HEK293T (cell line): Measurements from ENCODE around the gene ZNF768.

ENCODE experiments used
- ELF4 ChIP-seq: fragments of 450-650 bp; IDR thresholded peaks from 2 replicates; pipeline ENCODE4 v1.6.1; 2017; ENCODE audit warnings: antibody characterized with exemption
- FOXK2 ChIP-seq: fragments of 450-650 bp; IDR thresholded peaks from 2 replicates; pipeline ENCODE4 v1.6.1; 2016; ENCODE audit warnings: mild to moderate bottlenecking
- LEF1 ChIP-seq: fragments of 450-650 bp; IDR thresholded peaks from 2 replicates; pipeline ENCODE4 v1.6.1; 2017; ENCODE audit warnings: mild to moderate bottlenecking, borderline replicate concordance
- NFRKB ChIP-seq: fragments of 450-650 bp; IDR thresholded peaks from 2 replicates; pipeline ENCODE4 v1.6.1; 2016; ENCODE audit warnings: mild to moderate bottlenecking, moderate library complexity
- SP1 ChIP-seq: fragments of 450-650 bp; IDR thresholded peaks from 2 replicates; pipeline ENCODE4 v1.6.1; 2017
- TARDBP ChIP-seq: fragments of 450-650 bp; IDR thresholded peaks from 2 replicates; pipeline ENCODE4 v1.6.1; 2016
- ZNF384 ChIP-seq: fragments of 450-650 bp; IDR thresholded peaks from 2 replicates; pipeline ENCODE4 v1.6.1; 2016

DNA sequence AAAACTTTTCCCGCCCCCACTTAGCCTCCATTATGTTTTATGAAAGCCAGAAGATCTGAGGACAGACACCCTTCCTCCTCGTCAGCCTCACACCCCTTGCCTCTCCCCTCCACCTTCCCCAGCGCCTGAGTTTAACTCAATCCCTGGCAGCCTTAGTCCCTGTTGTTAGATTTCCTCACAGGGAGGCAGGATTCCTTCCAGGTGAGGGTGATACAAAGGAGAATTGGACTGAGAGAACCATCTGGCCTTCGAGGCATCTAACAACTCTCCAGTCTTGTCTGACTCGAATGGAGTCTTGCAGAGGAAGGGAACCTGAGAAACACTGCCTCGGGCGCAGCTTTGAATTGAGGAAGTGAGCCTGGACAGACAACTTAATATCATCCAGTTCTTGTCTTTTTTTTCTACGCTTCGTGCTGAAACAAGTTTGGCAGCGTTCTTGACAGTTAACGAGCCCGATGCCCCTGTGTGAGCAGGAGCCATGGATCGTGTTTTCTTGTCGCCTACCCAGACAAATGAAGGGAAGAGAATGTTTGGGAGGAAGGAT, 1.3 kb upstream of the ZNF768 start:
- TF ChIP-seq ELF4 (no peak), NFRKB (no peak), TARDBP (no peak), ZNF384 (no peak), SP1 (no peak), LEF1 (no peak), FOXK2 (no peak)
